Endothelial cell of hepatic sinusoid (primary cell): ENCODE results near the gene CAP2.
"Not testable (repeated sequence)": the region's sequence is repeated elsewhere in the genome, so short reads cannot be mapped to it uniquely, and the experiment has no call there.

Experiments
- in situ Hi-C: cut with HindIII; loops from 2 replicates; pipeline ENCODE4 v1.10.0; 2017; ENCODE audit warnings: low sequenced_read_pairs

The CAP2 gene

GRCh38 chr6:17431581-17431980 is 38.2 kb downstream of the CAP2 start:
- in situ Hi-C loops: no loop called here

GRCh38 chr6:17432356-17432755 is 39.0 kb downstream of the CAP2 start:
- in situ Hi-C loops: no loop called here

GRCh38 chr6:17439243-17439993 is 46.0 kb downstream of the CAP2 start:
- in situ Hi-C loops: no loop called here

GRCh38 chr6:17440811-17441210 is 47.4 kb downstream of the CAP2 start:
- in situ Hi-C loops: not testable (repeated sequence)

- in situ Hi-C loops: no loop called here
Observed at GRCh38 chr6:17442196-17442595, 48.8 kb downstream of the CAP2 start.

- in situ Hi-C loops: no loop called here
Observed at GRCh38 chr6:17446713-17447112, 53.3 kb downstream of the CAP2 start.

GRCh38 chr6:17448165-17448564 is 54.8 kb downstream of the CAP2 start:
- in situ Hi-C loops: no loop called here

GRCh38 chr6:17450397-17450796 is 57.0 kb downstream of the CAP2 start:
- in situ Hi-C loops: no loop called here

GRCh38 chr6:17450832-17451231 is 57.4 kb downstream of the CAP2 start:
- in situ Hi-C loops: no loop called here

GRCh38 chr6:17452096-17452495 is 58.7 kb downstream of the CAP2 start:
- in situ Hi-C loops: no loop called here

- in situ Hi-C loops: no loop called here
Observed at GRCh38 chr6:17454316-17455005, 61.1 kb downstream of the CAP2 start.

- in situ Hi-C loops: no loop called here
Observed at GRCh38 chr6:17455919-17456318, 62.5 kb downstream of the CAP2 start.

- in situ Hi-C loops: no loop called here
Observed at GRCh38 chr6:17456711-17457110, 63.3 kb downstream of the CAP2 start.

GRCh38 chr6:17457405-17457804 is 64.0 kb downstream of the CAP2 start:
- in situ Hi-C loops: no loop called here

- in situ Hi-C loops: no loop called here
Observed at GRCh38 chr6:17457956-17458355, 64.6 kb downstream of the CAP2 start.

- in situ Hi-C loops: no loop called here
Observed at GRCh38 chr6:17458966-17459365, 65.6 kb downstream of the CAP2 start.

GRCh38 chr6:17460862-17461261 is 67.5 kb downstream of the CAP2 start:
- in situ Hi-C loops: no loop called here

- in situ Hi-C loops: no loop called here
Observed at GRCh38 chr6:17466147-17466546, 72.8 kb downstream of the CAP2 start.

GRCh38 chr6:17466707-17467106 is 73.3 kb downstream of the CAP2 start:
- in situ Hi-C loops: no loop called here

- in situ Hi-C loops: no loop called here
Observed at GRCh38 chr6:17469006-17469832, 75.8 kb downstream of the CAP2 start.

- in situ Hi-C loops: no loop called here
Observed at GRCh38 chr6:17470202-17470937, 77.0 kb downstream of the CAP2 start.
